ENCODE measurements around the gene GJA3. TPM values are rescaled to one million over a fixed set of nuclear protein-coding genes. Genes with fewer than 3 reads are reported as not detected.
A peak's percentile ranks its signal among the peaks of the same experiment; 100 is the strongest.

GJA3 gene
- total RNA-seq, 1 donor from 2014 or later = 0.13 TPM

DNA sequence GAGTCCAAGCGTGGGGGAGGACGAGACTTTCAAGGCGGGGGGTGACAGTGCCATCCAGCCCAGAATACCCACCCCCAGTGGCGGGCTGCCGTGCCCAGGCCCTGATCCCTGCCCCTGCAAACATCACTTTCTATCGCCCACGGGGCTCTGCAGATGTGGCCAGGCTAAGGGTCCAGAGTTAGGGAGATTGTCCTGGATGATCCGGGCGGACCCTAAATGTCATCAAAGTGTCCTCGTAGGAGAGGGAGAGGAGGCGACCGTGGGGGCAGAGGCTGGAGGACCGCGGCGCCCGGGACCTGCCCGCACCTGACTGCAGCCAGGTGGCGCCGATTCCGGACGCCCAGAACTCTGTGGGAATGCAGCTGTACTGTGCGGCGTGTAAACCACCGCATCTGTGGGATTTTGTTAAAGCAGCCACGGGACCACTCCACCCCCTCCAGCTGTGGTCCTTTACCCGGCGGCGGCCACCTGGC is 32.4 kb downstream of the GJA3 start:
- no peak for DNase-seq (ENCODE audit: low spot score)

DNA sequence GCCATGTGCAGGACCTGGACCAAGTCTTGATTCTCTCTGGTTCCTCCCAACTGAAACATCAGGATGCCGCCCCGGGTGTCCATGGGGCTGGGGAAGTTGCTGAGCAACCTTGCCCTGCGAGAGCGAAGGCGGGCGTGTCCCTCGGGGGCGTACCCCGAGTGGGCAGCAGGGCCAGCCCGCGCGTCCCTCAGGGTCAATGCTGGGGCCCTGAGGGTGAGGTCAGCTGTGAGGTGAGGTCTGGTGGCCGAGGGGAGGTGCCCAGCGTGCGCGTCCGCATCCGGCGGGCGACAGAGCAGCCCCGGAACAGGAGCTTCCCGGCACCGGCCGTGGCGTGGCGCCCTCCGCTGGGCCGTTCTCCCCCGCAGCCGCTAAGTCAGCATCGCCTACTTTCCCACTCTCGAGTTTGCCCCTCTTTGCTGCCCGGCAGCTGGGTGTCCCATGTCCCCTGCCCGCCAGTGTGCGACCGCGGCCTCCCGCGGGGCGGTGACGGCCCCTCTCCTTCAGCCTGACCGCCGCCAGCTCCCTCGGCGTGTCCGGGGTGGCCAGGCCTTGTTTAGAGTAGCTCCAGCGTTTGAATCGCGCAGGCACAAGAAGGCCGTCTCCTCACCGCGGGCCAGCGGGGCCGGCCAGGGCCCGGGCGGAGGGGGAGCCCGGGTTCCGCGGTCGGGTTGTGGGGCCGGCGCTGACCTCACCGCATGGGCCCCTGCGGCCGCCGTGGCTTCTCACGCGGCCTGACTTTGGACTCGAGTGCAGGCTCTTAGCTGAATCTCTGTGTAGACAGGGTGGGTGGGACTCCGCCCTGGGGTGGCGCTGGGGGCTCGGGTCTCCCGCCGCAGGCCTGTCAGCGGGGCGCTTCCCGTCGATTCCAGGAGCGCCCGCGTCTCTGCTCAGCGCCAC is 33.0 kb downstream of the GJA3 start:
- peak; percentile 71 for DNase-seq (ENCODE audit: low spot score)

DNA sequence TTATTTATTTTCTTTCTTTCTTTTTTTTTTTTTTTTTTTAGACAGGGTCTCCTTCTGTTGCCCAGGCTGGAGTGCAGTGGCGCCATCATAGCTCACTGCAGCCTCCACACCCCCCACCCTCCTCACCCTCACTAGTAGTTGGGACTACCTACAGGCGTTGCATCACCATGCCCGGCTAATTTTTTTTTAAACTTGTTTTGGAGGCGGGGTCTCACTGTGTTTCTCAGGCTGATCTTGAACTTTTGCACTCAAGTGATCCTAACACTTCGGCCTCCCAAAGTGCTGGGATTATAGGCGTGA is 33.6 kb downstream of the GJA3 start:
- no peak for DNase-seq (ENCODE audit: low spot score)

DNA sequence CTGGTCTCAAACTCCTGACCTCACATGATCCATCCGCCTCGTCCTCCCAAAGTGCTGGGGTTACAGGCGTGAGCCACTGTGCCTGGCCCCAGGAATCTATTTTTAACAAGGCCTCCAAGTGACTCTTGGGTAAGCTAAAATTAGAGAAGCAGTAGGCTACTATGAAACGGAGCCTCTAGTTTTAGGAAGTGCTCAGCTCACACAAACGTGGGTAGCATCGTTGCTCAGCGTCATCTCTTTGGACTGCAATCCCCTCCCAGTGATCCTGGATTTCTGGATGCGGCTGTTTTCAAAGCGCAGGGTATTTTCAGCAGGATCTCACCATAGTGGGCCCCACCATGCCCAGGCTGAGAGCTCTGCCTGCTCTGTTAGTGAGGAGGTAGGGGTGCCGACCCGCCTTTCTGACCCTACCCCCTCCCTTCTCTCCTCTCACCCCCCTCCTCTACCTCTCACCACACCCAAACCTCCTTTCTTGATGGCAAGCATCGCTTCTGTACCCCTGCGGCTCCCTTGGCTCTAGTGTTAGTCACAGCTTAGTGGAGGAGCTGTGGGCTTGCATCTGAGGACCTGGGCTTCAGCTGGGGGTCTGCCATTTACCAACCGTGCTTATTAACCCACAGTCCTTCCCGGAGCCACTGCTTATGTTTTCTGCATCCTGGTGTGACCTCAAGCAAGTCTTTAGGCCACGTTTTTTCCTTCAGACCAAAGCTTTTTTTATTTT is 34.2 kb downstream of the GJA3 start:
- DNase-seq (ENCODE audit: low spot score) = no peak

DNA sequence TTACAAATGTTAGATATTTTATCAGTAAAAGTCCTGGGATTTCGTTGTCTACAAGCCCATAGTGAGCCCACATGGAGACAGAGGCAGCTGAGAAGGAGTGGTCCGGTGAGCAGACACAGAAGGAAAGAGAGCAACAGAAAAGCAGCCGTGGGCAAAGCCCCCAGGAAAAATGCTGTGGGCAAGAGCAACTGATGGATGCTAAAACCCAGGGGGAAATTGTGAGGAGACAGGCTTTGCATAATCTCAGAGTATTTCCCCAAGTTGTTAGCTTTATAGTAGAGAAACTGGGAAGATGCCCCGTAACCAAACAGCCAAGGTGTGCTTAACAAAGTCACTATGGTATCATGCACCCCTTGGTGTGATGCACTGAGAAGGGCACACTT is 35.1 kb downstream of the GJA3 start:
- DNase-seq (ENCODE audit: low spot score) = no peak

DNA sequence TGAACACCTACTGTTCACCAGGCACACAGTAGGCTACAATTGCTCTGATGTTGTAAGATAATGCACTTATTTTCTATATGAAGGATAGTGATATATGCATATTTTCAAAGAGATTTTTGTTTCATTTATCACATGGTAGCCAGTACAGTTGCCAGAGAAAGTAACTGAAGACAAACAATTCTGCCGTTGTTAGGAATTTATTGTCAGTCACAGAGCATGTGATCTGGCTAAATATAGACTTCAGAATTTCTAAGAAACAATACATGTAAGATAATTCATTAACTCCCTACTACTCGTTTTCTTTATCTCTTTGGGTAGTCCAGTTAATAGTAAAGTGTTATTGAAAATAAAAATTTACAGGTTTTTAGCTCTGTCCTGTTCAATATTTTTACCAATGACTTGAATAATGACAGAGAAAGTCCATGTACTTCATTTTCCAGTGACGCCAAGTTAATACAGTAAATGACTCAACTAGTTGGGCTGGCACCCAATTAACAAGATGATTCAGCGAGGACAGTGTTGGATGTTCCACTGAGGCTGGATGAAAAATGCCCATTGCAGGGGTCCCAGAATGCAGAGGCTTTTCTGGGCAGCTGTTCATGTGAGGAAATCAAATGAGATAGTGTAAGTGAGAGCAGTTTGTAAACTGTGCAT is 35.6 kb downstream of the GJA3 start:
- no peak for DNase-seq (ENCODE audit: low spot score)

DNA sequence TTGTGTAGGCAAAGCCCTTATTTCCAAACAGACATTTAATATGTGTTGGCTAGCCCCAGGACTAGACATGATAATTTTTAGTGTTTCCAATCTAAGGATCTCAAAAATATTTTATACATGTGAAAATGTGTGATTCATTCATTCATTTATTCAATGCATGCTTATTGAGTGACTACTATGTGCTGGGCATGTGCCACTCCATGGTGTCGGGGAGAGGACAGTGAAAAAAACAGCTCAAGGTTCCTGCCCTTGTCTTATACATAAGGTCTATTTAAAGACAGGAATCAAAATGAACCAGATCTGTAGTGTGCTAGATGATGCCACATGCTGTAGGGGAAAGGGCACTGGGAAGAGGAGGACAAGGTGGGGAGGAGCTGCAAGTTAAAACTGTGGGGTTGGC is 36.5 kb downstream of the GJA3 start:
- no peak for DNase-seq (ENCODE audit: low spot score)

DNA sequence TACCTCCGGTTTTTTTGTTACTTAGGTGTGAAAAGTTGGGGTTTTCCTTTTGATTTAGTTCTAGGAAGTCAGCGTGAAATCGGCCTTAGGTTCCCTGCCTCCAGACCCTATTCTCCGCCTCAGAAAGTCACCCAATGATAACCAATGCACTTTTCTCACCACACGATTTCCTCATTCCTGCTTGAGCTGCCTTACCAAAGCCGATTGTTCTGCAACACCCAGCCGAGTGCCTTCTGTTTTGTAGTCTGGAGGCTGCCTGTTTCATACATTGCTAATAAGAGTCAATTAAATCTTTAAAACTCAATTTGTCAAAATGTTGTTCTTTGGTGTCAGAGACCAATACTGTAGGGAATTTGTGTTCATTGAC is 39.7 kb downstream of the GJA3 start:
- no peak for DNase-seq (ENCODE audit: low spot score)

DNA sequence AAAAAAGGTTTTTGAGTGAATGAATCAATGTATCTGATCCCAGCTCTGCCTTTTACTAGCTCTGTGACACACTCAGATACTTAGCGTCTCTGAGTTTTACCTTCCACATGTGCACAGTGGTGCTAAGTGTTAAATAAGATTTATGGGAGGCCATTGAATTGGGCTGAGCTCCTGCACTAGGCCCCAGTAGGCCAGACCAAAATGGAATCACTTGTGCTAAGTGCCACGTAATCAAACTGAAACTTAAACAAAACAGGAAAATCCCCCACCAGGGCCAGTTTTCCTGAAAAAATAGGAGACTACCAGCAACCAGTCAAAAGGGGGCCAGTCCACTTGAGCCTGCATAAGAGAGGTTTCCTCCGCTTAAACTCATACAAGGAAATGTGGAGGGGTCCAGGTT is 40.9 kb downstream of the GJA3 start:
- no peak for DNase-seq (ENCODE audit: low spot score)

DNA sequence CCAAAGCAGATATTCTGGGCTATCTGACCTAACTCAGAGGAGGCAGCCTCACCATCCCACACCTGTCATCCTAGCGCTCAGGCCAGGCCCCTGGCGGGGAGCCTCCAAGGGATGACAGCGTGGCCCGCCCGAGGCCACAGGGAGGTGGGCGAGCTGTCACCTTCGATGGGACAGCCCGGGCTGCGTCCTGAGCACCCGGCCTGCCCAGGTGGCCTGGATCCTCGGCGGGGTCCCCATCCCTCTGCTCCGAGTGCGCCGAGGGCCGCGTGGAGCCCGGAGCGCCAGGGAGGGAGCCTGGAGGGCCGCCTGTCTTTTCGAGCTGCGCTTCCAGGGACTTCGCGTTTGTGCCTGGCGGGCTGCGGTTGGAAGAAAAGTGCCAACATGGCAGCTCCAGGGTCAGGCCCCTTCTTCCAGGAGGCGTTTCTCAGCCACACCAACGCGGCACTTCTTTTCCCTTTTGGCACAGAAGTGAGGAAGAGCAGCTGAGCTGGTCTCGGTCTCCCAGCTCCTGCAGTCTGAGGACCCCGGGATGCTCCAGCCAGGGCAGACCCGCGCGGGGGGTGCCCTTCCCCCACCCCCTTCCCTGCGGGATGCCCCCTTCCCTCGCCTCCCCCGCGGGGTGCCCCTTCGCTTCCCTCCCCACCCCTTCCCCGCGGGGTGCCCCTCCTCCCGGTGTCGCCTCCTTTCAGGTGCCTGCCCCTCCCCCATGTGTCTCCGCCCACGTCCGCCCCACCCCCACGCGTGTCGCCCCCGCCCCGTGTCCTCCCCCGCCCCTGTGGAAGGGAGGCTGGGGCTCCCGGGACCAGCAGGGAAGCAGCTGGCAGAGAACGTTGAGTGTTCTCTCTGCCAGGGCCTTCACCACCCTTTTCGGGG is 42.3 kb downstream of the GJA3 start:
- peak; percentile 76 for DNase-seq (ENCODE audit: low spot score)

DNA sequence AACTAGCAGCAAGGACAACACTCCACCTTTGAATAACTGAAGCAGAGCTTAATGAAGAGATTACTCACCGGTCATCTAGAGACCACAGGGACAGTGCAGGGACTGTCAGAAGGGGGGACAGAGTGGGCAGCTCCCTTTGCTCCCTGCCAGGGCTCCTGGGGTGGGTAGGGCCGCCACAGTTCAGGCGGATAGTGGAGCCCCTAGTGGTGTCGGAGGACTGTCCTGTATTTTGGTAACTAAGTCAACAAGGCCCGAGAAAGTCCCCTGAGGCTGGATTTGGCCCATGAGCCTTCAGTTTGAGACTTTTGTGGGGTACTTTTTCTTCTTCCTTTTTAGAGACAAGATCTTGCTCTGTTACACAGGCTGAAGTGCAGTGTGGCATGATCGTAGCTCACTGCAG is 44.6 kb downstream of the GJA3 start:
- DNase-seq (ENCODE audit: low spot score) = no peak

DNA sequence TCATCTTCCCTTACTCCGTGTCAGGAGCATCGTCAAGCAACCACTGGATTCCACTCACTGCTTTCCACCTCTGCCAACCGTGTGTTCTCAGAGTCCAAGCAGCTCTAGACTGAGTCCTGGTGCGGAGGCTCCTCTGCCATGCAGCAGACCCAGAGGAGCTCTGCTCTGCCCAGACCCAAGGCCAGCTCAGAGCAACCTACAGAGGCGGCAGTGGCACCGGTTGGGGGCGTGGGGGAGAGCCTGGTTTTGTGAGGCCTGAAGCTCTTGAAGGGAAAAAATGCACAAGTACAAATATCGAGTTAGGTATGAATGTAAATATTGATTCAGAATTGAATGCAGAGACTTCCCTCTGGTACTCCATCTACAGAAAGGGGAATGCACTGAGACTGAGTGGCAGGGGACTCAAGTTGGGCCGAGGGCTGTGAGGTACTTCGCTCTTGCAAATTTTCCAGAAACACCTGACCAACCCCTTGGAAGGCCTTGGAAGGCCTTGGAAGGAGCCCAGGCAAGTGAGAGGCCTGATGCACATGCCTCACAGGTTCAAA is 46.7 kb downstream of the GJA3 start:
- DNase-seq (ENCODE audit: low spot score) = no peak

DNA sequence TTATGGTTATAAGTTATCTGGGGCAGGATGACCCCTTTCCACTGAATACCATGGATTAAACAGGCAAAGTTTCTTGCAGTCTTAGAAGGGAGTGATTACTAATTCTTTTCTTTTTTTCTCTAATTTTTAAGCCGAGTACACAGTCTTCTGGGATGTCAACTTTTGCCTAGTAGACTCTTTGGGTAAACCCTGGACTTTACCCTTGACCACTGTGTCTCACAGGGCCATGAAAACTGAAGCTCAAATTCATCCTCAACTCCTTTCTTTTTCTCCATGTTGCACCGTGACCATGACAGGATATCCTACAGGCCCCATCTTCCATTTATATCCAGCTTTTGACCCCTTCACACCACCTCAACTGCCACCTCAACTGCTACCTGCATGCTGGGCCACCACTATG is 51.8 kb downstream of the GJA3 start:
- no peak for DNase-seq (ENCODE audit: low spot score)

DNA sequence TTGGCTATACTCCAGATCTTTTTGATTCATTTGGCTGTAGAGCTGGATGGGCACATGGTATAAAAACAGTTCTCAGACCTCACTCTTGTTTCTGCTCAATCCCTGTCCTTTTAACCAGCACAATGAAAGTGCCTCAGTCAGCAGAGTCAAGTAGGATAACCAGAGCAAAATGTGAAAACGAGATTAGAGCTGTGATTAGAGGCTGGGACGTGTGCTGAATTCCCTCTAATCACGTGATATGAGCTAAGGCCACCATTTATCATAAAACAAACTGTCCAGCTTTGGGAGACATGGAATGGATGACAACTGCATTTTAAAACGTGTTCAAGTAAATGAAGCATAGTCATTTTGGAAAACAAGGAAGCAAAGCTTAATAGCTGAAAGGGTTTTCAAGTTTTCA is 54.1 kb downstream of the GJA3 start:
- DNase-seq (ENCODE audit: low spot score) = no peak

DNA sequence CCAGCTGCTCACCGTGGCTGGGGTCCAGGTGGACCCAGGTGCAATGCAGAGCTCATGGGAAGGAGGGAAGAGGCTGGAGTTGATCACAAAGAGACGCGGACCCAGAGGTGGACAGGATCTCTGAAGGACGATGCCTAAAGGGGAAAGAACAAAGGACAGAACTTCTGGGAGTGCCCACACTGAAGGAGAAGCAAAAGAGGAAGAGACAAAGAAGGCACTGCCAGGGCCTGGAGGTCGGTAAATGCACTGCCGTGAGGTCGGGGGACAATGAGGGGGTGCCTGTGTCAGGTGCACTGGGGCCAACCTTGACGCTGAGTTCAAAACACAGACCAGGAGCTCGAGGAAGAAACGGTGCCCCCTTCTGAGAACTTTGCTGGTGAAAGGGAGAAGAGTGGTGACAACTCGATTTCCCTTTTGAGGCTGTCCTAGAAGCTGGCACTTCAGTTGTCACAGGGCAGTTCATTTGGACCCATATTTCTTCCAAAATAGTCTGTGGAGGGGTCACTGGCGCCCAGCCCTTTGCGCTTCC is 55.6 kb downstream of the GJA3 start:
- DNase-seq (ENCODE audit: low spot score) = no peak

DNA sequence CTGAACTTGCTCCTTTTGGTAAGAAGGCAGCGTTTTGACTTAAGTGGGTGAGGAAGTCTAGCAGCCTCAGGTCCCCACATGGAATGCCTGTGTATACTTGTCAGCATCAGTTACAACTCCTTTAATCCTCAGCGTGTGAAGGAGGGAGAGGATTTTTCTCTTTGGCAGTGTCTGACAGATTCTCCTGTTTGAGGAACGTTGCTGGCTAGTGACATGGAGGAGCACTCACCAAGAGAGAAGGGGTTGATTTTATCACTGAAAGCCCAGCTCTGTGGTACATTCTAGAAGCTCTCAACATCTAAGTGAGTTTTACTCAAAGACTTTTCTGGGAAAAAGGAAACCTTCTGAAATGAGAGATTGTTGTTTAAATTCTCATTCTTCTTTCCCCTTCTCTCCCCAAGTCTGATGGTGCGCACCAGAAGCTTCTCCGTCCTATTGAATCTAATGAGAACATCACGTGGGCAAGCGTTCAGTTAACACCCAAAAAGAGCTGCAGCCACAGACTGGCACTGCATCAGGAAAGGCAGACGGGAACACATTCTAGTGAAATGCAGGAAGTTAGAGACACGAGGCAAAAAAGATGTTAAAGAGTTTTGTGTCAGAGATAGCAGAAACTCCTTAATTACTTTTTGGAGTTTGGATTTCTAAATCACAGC is 58.2 kb downstream of the GJA3 start:
- no peak for DNase-seq (ENCODE audit: low spot score)

DNA sequence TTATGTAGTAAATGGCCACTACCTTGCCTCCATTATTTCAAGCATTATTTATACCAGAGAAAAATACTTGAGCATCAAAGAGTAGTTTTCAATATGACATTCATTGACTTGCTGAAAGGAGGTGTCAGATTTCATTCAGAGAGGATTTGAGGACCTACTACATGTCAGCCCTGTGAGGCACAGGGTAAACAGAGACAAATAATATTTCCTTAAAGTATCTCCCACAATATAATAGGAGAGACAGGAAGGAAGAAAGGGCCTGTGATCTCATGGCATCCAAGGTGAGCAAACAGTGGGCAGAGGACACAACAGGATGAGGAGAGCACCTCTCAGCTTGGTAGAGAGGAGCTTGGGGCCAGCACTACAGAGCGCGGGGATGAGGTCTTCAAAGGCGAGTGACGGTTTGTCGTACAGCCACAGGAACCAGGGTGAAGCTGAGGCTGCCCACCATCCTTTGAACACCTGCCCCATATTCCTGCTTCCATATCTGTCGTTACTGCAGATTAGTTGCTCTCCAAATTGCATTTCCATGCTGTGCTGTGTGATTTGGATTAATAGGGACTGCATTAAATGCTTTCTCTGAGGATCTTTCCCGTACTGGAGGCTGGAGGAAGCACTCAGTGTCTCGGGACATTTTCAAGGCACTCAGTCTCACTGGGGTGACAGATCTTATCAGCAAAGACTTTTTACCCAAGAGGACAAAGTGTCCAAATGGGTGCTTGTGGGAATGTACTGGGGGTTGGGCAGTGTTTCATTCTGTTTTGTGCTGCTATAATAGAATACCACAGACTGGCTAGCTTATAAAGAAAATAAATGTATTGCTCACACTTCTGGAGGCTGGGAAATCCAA is 59.2 kb downstream of the GJA3 start:
- no peak for DNase-seq (ENCODE audit: low spot score)

DNA sequence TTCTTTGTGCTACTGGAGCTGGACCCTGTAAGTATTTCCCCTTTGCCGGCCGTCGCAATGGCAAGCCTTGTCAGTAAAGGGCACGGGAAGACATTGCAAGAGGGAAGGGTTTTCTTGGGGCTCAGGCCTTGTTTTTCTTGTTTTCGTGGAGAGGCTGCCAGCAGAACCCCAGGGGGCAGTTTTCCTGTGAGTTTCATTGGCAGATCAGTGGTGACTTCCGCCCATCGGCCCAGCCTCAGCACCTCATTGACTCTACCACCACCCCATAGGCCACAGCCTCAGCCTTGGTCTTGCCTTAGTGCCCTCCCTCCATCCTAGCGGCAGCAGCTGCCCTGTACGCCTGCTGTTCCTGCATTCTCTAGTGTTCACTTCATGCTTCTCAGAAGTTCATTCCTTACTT is 61.5 kb downstream of the GJA3 start:
- no peak for DNase-seq (ENCODE audit: low spot score)

DNA sequence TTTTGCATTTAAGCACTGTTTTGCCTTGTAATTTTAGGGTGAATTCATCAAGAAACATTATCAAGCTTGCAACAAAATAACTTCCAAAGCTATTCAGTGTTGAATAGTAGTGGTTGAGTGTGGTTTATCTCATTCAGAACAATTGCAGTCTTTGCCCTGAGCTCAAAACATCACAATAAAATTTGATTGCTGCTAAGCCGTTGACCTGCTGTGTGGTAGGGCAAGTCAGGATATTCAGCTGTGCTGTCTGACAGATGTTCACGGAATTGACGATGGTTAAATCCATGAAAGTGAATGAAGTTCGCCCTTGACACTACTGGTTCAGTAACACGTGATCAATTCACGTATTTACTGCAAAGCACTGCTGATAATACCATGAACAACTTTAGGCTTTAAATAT is 66.9 kb downstream of the GJA3 start:
- DNase-seq (ENCODE audit: low spot score) = no peak

DNA sequence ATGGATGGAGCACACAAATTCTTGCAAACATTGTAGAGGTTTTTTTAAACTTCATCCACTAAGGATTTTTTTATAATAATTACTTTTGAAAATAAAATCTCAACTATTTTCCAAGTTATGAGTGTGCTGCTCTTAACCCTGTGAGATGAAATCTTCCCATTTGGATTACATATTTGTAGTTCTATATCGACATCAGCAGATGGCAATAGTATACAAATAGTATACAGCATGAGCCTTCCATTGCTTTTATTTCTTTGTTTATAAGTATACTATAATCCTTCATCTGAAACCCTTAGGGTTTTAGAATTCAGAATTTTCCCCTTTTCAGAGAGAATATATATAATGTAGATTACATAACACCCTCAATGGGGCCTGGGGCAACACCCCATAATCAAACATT is 70.5 kb downstream of the GJA3 start:
- no peak for DNase-seq (ENCODE audit: low spot score)
